AG09319 (cell line): Measurements from ENCODE around the gene RFFL.
"Not testable (repeated sequence)": the region's sequence is repeated elsewhere in the genome, so short reads cannot be mapped to it uniquely, and the experiment has no call there.

Experiments used
- DNase-seq: peaks from one replicate; pipeline ENCODE4 v3.0.0-alpha.2; 2010; ENCODE audit warnings: low read depth; ENCODE audit errors: extremely low read depth
- TF ChIP-seq, protein P1 (sequence below): IDR thresholded peaks from 2 replicates; pipeline ENCODE4 v1.5.1; 2011; ENCODE audit warnings: low read depth, mild to moderate bottlenecking, inconsistent platforms, low read length, moderate library complexity

RFFL gene

DNA sequence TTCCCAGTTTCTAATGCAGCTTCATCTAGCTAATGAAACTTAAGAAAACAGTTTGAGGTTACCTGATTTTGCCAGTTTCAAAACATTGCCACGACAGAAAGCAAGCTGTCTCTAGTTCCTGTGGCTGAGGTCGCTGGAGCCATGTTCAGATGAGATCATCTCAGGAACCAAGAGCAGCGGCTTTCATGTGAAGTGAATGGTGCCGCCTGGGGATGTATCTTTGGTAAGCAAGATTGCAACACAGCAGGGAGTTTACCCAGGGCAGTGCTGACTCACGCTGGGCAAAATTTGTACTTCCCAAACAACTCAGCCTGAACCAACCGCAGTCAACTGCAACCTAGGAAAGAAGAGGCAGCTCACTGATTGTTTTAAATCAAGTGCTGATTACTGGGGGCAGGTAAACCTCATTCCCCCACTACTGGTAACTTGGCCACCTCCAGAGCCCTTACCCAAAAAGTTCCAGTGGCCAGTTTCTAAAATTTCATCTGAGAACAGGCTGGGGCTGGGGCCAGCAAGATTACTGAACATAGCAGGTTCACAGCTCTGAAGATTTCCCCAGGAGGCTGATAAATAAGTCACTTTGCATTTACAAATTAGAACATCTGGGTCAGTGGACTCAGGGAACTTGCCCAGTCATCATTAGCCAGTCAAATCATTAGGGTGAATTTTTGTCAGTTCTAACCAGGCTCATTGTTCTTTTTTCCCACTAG lies at the start of gene RFFL:
TSS of gene RFFL (minus strand) at position 194 of the 710 bp plus-strand sequence. CDS start 37,154 bp downstream, outside the sequence.
- TF ChIP-seq, protein P1, sequence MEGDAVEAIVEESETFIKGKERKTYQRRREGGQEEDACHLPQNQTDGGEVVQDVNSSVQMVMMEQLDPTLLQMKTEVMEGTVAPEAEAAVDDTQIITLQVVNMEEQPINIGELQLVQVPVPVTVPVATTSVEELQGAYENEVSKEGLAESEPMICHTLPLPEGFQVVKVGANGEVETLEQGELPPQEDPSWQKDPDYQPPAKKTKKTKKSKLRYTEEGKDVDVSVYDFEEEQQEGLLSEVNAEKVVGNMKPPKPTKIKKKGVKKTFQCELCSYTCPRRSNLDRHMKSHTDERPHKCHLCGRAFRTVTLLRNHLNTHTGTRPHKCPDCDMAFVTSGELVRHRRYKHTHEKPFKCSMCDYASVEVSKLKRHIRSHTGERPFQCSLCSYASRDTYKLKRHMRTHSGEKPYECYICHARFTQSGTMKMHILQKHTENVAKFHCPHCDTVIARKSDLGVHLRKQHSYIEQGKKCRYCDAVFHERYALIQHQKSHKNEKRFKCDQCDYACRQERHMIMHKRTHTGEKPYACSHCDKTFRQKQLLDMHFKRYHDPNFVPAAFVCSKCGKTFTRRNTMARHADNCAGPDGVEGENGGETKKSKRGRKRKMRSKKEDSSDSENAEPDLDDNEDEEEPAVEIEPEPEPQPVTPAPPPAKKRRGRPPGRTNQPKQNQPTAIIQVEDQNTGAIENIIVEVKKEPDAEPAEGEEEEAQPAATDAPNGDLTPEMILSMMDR, result peak; percentile 21
- DNase-seq, result peak; percentile 94

GRCh38 chr17:35110791-35111190 lies 47.3 kb upstream of the RFFL start:
- DNase-seq, result not testable (repeated sequence)

DNA sequence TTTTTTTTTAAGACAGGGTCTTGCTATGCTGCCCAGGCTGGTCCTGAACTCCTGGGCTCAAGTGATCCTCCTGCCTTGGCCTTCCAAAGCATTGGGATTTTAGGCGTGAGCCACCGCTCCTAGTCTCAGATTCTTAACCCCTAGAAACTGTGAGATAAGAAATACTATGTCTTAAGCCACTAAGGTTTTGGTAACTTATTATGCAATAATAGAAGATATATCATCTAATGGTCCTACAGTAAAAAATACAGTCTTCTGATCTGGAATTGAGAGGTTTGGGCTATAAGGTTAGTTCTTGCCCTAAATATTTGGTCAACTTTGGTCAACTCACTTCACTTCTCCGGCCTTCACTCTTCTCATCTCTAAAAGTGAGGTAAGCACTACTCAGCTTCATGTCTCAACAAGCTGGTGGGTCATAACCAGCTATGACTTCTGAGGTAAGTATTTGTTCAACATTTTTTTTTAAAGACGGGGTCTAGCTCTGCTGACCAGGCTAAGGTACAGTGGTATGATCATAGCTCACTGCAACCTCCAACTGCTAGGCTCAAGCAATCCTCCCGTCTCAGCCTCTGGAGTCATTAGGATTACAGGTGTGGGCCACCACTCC lies 41.4 kb upstream of the RFFL start:
- no peak for DNase-seq
- TF ChIP-seq, protein P1, result no peak

GRCh38 chr17:35103271-35103670 lies 39.8 kb upstream of the RFFL start:
- no peak for DNase-seq
- TF ChIP-seq, protein P1, result no peak

DNA sequence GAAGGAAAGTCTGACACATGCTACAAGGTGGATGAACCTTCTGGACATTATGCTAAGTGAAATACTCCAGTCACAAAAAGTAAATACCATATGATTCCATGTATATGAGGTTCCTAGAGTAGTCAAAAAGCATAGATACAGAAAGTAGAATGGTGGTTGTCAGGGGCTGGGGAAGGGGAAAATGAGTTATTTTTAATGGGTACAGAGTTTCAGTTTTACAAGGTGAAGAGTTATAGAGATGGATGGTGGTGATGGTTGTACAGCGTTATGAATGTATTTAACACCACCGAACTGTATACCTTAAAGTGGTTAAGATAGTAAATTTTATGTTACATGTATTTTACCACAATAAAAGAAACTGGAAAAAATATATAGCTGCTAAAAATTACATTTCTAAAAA lies 38.2 kb upstream of the RFFL start:
- DNase-seq, result no peak
- TF ChIP-seq, protein P1, result no peak

DNA sequence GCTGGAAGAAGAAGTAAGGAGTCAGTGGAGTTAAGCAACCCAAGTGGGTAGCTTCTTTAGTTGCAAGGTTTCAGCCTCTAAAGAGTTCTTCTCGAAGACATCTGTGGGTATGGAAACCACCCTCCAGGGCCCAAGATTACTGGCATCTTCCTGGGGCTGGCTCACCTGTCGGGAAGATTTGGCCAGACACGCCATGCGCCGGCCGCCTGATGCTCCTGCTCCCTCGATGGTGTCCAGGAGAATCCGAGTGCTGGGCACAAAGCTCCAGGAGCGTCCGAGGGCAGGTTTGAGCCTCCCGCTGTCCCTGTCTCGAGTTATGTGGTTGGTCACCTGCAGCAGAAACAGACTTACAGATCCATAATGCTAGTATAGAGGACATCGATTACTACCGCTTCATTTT lies 37.5 kb upstream of the RFFL start:
- no peak for DNase-seq
- TF ChIP-seq, protein P1, result no peak

DNA sequence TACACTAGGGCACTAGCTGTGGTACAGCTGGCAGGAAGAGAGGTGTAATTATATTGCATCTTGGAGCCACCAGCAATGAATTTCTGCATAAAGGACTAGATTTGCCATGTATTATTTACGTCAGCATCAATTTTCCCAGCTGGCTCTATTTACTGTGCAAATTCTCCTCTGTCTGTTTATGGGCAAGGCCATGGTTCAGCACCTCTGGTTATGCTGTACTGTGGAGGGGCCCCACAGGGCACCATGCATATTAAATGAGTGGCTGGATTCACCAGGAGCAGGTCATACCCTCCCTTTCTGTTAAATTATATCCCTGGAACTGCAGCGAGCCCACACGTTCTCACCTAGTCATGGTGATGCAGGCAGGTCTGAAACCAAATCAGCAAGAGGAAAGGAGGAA lies 36.4 kb upstream of the RFFL start:
- TF ChIP-seq, protein P1, result no peak
- DNase-seq, result no peak
